Astrocyte of the spinal cord (primary cell): Measurements from ENCODE around the gene ROR2.

Experiments used
- DNase-seq: peaks from one replicate; pipeline ENCODE4 v3.0.0; 2011; ENCODE audit warnings: low read depth, low spot score
- H3K4me3 ChIP-seq: 2 replicates; pipeline ENCODE4 v1.5.1; 2011; ENCODE audit warnings: low read depth, mild to moderate bottlenecking, low read length, moderate library complexity
- in situ Hi-C: cut with HindIII; loops from 2 replicates; pipeline ENCODE4 v1.10.0; 2017; ENCODE audit warnings: low sequenced_read_pairs
- TF ChIP-seq, protein P1 (sequence below): IDR thresholded peaks from 2 replicates; pipeline ENCODE4 v1.5.1; 2012; ENCODE audit warnings: low read depth, mild to moderate bottlenecking, low read length, inconsistent platforms

Gene ROR2

DNA sequence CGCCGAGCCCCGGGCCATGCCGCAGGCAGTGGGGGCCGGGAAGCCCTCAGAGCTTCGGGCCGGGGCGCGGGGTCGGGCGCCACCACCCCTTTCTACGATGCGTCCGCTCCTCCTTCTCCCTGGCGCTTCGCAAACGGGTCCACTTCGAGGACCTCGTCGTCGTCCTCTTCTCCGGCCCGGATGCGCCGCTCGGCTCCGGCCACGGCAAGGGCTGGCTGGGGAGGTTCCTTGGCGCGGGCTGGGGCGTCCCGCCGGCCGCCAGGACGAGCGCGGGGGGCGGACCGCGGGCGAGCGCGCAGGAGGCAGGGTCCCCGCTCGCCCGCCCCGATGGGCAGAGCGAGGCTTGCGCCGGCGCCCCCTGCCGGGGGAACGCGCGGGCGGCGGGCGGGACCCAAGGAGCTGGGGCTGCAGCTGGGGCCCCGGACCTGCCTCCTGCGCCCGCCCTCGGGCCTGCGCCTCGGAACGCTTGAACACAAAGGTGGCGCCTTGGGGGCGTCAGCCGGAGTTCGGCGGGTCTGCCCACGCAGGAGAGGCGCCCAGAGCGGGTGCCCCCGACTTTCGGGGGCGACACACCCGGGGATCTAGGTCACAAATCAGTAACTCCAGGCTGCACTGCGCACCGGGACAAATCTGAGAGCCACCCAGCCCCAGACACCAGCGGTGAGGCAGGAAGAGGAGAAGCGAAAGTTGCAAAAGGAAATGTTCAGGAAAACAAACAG is at the start of gene ROR2:
TSS of gene ROR2 (minus strand) at position 283 of the 719 bp plus-strand sequence.
- DNase-seq, result peak; percentile 35
- peak within 1 kb of the TSS; percentile 48 for H3K4me3 ChIP-seq
- in situ Hi-C loops, result no loop called here
- TF ChIP-seq, protein P1, sequence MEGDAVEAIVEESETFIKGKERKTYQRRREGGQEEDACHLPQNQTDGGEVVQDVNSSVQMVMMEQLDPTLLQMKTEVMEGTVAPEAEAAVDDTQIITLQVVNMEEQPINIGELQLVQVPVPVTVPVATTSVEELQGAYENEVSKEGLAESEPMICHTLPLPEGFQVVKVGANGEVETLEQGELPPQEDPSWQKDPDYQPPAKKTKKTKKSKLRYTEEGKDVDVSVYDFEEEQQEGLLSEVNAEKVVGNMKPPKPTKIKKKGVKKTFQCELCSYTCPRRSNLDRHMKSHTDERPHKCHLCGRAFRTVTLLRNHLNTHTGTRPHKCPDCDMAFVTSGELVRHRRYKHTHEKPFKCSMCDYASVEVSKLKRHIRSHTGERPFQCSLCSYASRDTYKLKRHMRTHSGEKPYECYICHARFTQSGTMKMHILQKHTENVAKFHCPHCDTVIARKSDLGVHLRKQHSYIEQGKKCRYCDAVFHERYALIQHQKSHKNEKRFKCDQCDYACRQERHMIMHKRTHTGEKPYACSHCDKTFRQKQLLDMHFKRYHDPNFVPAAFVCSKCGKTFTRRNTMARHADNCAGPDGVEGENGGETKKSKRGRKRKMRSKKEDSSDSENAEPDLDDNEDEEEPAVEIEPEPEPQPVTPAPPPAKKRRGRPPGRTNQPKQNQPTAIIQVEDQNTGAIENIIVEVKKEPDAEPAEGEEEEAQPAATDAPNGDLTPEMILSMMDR, result peak; percentile 37

DNA sequence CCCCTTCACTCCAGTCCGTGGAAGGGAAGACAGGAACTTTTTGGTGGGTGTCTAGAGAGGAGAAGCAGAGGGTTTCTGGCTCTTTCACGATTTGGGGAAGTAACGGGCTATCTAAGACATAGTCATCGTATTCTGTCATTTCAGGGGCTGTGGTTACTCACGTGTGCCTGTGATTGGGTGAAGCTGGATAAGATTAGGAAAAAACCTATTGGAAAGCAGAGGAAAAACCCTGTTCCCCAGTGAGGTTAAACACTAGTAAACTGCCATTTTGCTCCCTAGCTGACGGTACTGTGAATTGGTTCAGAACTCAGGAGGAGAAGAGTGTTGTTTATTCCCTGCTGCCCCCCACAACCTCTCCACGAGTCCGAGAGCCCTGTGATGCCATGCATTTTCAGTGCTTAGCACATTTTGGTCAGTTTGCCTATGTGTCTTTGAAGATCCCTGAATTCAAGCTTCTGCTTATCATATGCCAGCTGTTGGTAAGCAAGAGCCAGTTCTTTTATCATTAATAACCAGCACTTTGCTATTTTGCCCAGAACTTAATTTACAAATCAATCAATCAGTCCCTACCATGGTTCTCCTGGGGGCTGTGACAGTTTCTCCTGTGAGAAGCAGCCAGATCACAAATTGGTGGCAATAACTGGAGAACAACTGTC is 45.1 kb upstream of the ROR2 start:
- TF ChIP-seq, protein P1, result no peak
- in situ Hi-C loops, result no loop called here
- no peak for DNase-seq
- H3K4me3 ChIP-seq, result no peak overlapping the region

DNA sequence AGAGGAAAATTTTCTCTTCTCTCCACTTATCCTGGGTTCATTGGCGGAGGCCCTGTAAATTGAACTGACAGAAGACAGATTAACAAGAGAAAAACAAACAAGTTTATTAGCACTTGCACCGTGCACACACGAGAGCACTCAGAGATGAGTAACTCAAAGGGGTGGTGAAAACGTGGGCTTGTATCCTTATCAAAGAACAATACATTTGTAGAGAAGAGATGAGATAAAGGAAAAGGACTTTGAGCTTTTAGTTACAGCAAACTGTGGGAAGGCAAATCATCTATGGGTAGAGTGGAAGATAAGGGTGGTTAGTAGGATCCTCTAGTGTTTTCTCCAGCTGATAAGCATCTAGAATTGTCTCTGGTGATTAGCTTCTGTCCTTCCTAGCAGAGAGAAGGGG is 44.4 kb upstream of the ROR2 start:
- TF ChIP-seq, protein P1, result no peak
- H3K4me3 ChIP-seq, result no peak overlapping the region
- in situ Hi-C loops, result no loop called here
- DNase-seq, result no peak

DNA sequence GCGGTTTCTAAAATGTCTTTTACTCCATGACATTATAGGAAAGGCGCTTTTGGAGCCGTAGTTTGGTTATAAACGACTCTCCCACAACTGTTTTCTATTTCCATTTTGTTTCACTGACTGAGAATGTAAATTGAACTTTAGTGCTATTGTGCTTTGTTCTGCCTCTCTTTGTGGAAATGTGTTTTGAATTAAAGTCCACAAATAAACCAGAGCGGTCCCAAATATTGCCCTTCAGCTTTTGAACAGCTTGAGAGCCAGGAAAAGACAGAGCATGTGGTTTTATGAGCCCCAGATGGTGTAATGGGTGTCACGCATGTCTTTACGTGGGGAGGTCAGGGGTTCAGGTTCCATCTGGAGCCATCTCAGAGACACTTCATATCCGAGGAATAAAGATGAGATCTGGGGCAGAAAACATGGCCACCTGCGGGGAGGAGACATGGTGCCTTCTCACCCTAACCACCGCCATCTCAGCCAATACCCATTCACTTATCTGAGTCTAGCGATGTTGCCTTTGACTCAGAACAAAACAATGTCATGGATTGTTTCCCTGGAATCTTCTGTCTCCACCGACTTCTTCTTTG is 42.5 kb upstream of the ROR2 start:
- TF ChIP-seq, protein P1, result no peak
- peak; percentile 22 for DNase-seq
- no peak overlapping the region for H3K4me3 ChIP-seq
- in situ Hi-C loops, result no loop called here

DNA sequence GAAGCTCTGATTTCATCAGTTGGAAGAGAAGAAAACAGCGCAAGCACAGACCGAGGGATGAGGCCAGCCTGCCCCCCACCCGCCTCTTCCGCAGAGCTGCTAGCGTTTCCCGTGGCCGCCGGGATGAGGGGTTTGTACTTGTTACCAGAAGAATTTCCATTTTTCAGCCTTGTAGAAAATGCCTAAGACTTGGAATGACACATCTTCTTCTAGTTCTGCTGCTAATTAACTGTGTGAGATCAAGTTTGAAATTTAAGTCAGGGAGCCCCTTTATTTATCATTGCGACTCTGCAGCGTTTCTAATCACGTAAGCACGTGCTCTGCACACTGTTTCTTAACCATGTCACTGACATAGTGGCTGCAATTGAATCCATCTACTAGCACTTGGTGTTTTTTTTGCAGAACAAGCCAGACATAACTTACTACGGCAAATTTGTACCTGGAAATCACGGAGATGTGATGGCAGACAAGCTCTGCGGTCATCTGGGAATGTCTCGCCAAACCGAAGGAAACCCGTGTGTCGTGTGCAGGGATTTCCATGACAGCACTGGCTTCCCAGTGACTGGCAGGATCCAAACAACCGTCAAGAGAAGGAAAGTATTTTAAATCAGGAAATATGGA is 41.8 kb upstream of the ROR2 start:
- DNase-seq, result no peak
- TF ChIP-seq, protein P1, result no peak
- in situ Hi-C loops, result no loop called here
- no peak overlapping the region for H3K4me3 ChIP-seq

DNA sequence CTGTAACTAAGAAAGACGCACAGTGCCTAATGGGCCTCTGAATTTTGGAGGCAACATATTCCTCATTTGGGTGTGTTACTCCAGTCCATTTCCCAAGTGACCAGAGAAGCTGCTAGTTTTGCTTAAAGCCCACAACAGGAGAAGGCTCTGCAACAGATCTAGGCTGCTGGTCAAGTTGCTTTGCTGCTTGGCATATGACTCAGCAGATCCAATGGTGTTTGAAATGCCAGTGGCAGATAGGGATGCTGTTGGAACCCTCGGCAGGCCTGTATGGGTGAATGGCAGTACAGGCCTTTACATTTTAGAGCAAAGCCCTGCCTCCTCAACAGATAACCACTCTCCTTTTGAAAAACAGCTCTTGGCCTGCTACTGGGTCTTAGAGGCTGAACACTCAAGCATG is 36.2 kb upstream of the ROR2 start:
- TF ChIP-seq, protein P1, result no peak
- in situ Hi-C loops, result no loop called here
- H3K4me3 ChIP-seq, result no peak overlapping the region
- DNase-seq, result no peak
